HepG2 (cell line): ENCODE measurements around the gene STEAP2. TPM values are rescaled to one million over a fixed set of nuclear protein-coding genes. Genes with fewer than 3 reads are reported as not detected.

Experiments used
- HCFC1 ChIP-seq: fragments of 150-350 bp; IDR thresholded peaks from 2 replicates; pipeline ENCODE4 v1.6.1; 2014; ENCODE audit warnings: low read depth, low read length
- HDAC6 ChIP-seq: fragments of 200-600 bp; sonication (generic); IDR thresholded peaks from 2 replicates; pipeline ENCODE4 v1.7.0; 2017; ENCODE audit warnings: mild to moderate bottlenecking, antibody characterized with exemption, low read length, low read depth
- MXD4 ChIP-seq: IDR thresholded peaks from 2 replicates; pipeline ENCODE4 v1.6.1; 2016; ENCODE audit warnings: mild to moderate bottlenecking, missing biosample characterization, missing genetic modification reagents
- NCOA5 ChIP-seq: sonication (generic); formaldehyde crosslinking; IDR thresholded peaks from 2 replicates; pipeline ENCODE4 v1.4.0; 2020; ENCODE audit warnings: missing genetic modification reagents
- PITX1 ChIP-seq: sonication (generic); formaldehyde crosslinking; IDR thresholded peaks from 2 replicates; pipeline ENCODE4 v1.5.1; 2020; ENCODE audit warnings: mild to moderate bottlenecking, missing genetic modification reagents
- SMAD9 ChIP-seq: sonication (generic); formaldehyde crosslinking; IDR thresholded peaks from 2 replicates; pipeline ENCODE4 v1.5.1; 2020; ENCODE audit warnings: mild to moderate bottlenecking, missing genetic modification reagents
- ZBTB7B ChIP-seq: sonication (generic); formaldehyde crosslinking; IDR thresholded peaks from 2 replicates; pipeline ENCODE4 v1.4.0; 2020; ENCODE audit warnings: missing genetic modification reagents
- ZNF468 ChIP-seq: sonication (generic); formaldehyde crosslinking; IDR thresholded peaks from 2 replicates; pipeline ENCODE4 v1.8.0; 2022; ENCODE audit warnings: mild to moderate bottlenecking, moderate library complexity, missing genetic modification reagents
- ZNF83 ChIP-seq: sonication (generic); formaldehyde crosslinking; IDR thresholded peaks from 2 replicates; pipeline ENCODE4 v1.4.0; 2020; ENCODE audit warnings: missing genetic modification reagents, mild to moderate bottlenecking, borderline replicate concordance
- polyA plus RNA-seq, 8 experiments: library from polyadenylated mRNA; depleted of rRNA in 3 of 8; stranded (reverse) in 7 of 8; unstranded in 1 of 8; fragments of >200 nt; fragmentation: Illumina TruSeq in 4 of 8; extraction: Trizol in 4 of 8; gene quantifications; 2 replicates each; pipeline versions ENCODE4 v1.2.1 to v1.2.3, GENCODE V29; 2011 to 2016; ENCODE audit warnings: low read depth in 4 of 8, missing spikeins in 1 of 8, mixed read lengths in 1 of 8; ENCODE audit not compliant: insufficient read depth in 1 of 8
- total RNA-seq, 5 experiments: library from RNA; depleted of rRNA; stranded (reverse); fragments of >200 nt; fragmentation: Illumina TruSeq; extraction: Trizol; gene quantifications; 2 replicates each; pipeline ENCODE4 v1.2.3, GENCODE V29; 2016; ENCODE audit warnings: low read depth in 1 of 5
- TF ChIP-seq, protein P1 (sequence below): sonication (generic); formaldehyde crosslinking; conservative IDR thresholded peaks from 2 replicates; pipeline ENCODE4 v1.4.0; 2020; ENCODE audit warnings: mild to moderate bottlenecking, missing genetic modification reagents, moderate library complexity
- TF ChIP-seq, protein P2 (sequence below): sonication (generic); formaldehyde crosslinking; IDR thresholded peaks from 2 replicates; pipeline ENCODE4 v1.5.1; 2020; ENCODE audit warnings: mild to moderate bottlenecking, missing genetic modification reagents
- TF ChIP-seq, protein P3 (sequence below): sonication (generic); formaldehyde crosslinking; IDR thresholded peaks from 2 replicates; pipeline ENCODE4 v1.4.0; 2020; ENCODE audit warnings: mild to moderate bottlenecking, missing genetic modification reagents, borderline replicate concordance
- TF ChIP-seq, protein P4 (sequence below), 2 experiments: sonication (generic) in 1 of 2; formaldehyde crosslinking in 1 of 2; IDR thresholded peaks; 2 replicates each; pipeline versions ENCODE4 v1.5.1 to v1.6.1; 2011 to 2020; ENCODE audit warnings: borderline replicate concordance in 1 of 2, low read depth in 1 of 2, low read length in 1 of 2, mild to moderate bottlenecking in 1 of 2, missing genetic modification reagents in 1 of 2, moderate library complexity in 1 of 2

STEAP2 gene
- total and polyA plus RNA-seq, 2 of the 13 experiments (the other 11 are each of a cell fraction or from before 2014, with no cell fraction given), result 4.3 to 4.4 TPM

DNA sequence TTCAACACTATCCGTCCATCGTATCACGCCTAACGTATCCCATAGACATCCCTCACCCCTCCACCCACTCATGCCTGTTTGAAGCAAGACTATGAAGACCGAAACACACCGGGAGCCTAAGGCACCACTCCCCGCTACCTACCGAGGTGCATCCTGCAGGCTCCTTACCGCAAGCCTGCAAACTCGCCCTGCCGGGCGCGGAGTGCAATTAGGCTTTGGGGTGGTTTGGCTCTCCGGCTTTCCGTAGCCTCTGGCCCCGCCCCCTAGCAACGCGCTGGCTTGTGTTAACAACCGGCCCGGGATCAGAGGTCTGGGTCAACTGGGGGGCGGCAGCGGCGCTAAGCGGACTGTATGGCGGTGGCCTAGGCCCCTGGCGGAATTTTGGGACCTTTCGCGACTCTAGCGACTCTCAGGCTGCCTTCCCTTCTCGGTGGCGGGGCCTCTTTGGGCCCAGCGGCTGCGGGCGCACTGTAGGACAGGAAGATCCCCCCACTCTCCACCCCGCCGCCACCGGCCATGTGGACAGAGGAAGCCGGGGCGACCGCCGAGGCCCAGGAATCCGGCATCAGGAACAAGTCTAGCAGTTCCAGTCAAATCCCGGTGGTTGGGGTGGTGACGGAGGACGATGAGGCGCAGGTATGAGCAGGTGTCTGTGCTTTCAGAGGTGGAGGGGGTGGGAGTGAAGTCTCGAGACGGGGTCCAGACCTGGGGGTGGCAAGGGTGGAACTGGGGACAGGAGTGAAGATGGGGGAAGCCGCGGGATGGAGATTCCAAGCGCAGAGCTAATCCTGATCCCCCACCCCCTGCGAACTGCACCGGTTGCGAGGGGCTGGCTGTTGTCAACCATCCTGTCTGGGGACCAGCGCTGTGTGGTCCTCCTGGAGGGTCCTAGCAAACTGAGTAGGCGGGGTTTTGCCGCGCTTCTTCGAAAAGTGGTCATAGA, 33.6 kb downstream of the STEAP2 start, which contains the start of gene CFAP69 (continued):
- TF ChIP-seq, protein P1, sequence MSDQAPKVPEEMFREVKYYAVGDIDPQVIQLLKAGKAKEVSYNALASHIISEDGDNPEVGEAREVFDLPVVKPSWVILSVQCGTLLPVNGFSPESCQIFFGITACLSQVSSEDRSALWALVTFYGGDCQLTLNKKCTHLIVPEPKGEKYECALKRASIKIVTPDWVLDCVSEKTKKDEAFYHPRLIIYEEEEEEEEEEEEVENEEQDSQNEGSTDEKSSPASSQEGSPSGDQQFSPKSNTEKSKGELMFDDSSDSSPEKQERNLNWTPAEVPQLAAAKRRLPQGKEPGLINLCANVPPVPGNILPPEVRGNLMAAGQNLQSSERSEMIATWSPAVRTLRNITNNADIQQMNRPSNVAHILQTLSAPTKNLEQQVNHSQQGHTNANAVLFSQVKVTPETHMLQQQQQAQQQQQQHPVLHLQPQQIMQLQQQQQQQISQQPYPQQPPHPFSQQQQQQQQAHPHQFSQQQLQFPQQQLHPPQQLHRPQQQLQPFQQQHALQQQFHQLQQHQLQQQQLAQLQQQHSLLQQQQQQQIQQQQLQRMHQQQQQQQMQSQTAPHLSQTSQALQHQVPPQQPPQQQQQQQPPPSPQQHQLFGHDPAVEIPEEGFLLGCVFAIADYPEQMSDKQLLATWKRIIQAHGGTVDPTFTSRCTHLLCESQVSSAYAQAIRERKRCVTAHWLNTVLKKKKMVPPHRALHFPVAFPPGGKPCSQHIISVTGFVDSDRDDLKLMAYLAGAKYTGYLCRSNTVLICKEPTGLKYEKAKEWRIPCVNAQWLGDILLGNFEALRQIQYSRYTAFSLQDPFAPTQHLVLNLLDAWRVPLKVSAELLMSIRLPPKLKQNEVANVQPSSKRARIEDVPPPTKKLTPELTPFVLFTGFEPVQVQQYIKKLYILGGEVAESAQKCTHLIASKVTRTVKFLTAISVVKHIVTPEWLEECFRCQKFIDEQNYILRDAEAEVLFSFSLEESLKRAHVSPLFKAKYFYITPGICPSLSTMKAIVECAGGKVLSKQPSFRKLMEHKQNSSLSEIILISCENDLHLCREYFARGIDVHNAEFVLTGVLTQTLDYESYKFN (CRISPR knock-in tag), result peak; percentile 60
- TF ChIP-seq, protein P2, sequence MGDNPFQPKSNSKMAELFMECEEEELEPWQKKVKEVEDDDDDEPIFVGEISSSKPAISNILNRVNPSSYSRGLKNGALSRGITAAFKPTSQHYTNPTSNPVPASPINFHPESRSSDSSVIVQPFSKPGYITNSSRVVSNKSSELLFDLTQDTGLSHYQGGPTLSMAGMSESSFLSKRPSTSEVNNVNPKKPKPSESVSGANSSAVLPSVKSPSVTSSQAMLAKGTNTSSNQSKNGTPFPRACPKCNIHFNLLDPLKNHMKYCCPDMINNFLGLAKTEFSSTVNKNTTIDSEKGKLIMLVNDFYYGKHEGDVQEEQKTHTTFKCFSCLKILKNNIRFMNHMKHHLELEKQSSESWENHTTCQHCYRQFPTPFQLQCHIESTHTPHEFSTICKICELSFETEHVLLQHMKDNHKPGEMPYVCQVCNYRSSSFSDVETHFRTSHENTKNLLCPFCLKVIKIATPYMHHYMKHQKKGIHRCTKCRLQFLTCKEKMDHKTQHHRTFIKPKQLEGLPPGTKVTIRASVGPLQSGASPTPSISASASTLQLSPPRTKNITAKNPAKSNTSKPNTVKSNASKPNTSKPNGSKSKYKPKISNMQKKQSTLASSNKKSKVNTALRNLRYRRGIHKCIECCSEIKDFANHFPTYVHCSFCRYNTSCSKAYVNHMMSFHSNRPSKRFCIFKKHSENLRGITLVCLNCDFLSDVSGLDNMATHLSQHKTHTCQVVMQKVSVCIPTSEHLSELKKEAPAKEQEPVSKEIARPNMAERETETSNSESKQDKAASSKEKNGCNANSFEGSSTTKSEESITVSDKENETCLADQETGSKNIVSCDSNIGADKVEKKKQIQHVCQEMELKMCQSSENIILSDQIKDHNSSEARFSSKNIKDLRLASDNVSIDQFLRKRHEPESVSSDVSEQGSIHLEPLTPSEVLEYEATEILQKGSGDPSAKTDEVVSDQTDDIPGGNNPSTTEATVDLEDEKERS (CRISPR knock-in tag), result no peak; the same call in 1 of the 2 replicates
- TF ChIP-seq MXD4 (CRISPR knock-in tag) (peak; percentile 90), ZNF468 (CRISPR knock-in tag) (no peak), PITX1 (CRISPR knock-in tag) (peak; percentile 27; the same call in 1 of the 2 replicates), NCOA5 (CRISPR knock-in tag) (no peak), HDAC6 (no peak), ZBTB7B (CRISPR knock-in tag) (peak; percentile 80), SMAD9 (CRISPR knock-in tag) (no peak), ZNF83 (CRISPR knock-in tag) (no peak), HCFC1 (peak; percentile 22; the same call in 1 of the 2 replicates)
- TF ChIP-seq, protein P3, sequence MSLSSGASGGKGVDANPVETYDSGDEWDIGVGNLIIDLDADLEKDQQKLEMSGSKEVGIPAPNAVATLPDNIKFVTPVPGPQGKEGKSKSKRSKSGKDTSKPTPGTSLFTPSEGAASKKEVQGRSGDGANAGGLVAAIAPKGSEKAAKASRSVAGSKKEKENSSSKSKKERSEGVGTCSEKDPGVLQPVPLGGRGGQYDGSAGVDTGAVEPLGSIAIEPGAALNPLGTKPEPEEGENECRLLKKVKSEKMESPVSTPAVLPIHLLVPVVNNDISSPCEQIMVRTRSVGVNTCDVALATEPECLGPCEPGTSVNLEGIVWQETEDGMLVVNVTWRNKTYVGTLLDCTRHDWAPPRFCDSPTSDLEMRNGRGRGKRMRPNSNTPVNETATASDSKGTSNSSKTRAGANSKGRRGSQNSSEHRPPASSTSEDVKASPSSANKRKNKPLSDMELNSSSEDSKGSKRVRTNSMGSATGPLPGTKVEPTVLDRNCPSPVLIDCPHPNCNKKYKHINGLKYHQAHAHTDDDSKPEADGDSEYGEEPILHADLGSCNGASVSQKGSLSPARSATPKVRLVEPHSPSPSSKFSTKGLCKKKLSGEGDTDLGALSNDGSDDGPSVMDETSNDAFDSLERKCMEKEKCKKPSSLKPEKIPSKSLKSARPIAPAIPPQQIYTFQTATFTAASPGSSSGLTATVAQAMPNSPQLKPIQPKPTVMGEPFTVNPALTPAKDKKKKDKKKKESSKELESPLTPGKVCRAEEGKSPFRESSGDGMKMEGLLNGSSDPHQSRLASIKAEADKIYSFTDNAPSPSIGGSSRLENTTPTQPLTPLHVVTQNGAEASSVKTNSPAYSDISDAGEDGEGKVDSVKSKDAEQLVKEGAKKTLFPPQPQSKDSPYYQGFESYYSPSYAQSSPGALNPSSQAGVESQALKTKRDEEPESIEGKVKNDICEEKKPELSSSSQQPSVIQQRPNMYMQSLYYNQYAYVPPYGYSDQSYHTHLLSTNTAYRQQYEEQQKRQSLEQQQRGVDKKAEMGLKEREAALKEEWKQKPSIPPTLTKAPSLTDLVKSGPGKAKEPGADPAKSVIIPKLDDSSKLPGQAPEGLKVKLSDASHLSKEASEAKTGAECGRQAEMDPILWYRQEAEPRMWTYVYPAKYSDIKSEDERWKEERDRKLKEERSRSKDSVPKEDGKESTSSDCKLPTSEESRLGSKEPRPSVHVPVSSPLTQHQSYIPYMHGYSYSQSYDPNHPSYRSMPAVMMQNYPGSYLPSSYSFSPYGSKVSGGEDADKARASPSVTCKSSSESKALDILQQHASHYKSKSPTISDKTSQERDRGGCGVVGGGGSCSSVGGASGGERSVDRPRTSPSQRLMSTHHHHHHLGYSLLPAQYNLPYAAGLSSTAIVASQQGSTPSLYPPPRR (CRISPR knock-in tag), result 0 out of 2 replicates have a peak, but pooled peaks have one; percentile 17
- TF ChIP-seq, protein P4, sequence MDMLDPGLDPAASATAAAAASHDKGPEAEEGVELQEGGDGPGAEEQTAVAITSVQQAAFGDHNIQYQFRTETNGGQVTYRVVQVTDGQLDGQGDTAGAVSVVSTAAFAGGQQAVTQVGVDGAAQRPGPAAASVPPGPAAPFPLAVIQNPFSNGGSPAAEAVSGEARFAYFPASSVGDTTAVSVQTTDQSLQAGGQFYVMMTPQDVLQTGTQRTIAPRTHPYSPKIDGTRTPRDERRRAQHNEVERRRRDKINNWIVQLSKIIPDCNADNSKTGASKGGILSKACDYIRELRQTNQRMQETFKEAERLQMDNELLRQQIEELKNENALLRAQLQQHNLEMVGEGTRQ (IDR thresholded peaks at IDR 0.05; ENCODE audit: low read depth, low read length), result no peak
- TF ChIP-seq, protein P4 (CRISPR knock-in tag; IDR thresholded peaks at IDR 0.05; ENCODE audit: borderline replicate concordance), result no peak
